ENCODE results near the gene SUFU.

DNA sequence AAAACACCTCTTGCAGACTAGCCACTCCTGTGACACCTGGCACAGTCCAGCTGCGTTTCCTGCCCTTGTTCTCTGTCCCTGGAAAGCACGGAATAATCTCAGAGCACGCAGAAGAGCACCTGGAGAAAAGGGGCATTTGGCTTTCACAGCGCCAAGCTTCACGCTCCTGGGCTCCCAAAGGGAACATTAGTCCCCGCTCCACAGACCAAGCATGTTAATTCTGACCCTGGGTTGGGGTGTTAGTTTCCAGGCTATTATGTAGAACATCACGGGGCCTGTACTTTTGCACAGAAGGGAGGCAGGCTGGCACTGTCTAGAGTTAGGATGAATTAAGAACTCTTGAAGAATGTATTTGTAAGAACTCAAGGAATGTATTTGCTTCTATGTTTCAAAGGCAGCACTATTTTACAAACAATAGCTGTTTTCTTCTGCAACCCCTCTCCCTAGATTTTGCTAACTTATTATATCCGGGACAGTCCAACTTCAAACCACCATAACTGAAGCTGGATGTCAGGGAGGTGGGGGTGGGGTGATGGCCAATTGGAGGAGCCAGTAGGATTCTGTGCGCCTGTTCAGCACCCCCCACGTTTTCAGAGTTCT is 78.3 kb downstream of the SUFU start:
- TF ChIP-seq, protein P1, sequence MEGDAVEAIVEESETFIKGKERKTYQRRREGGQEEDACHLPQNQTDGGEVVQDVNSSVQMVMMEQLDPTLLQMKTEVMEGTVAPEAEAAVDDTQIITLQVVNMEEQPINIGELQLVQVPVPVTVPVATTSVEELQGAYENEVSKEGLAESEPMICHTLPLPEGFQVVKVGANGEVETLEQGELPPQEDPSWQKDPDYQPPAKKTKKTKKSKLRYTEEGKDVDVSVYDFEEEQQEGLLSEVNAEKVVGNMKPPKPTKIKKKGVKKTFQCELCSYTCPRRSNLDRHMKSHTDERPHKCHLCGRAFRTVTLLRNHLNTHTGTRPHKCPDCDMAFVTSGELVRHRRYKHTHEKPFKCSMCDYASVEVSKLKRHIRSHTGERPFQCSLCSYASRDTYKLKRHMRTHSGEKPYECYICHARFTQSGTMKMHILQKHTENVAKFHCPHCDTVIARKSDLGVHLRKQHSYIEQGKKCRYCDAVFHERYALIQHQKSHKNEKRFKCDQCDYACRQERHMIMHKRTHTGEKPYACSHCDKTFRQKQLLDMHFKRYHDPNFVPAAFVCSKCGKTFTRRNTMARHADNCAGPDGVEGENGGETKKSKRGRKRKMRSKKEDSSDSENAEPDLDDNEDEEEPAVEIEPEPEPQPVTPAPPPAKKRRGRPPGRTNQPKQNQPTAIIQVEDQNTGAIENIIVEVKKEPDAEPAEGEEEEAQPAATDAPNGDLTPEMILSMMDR (IDR thresholded peaks at IDR 0.05), result no peak
- TF ChIP-seq POLR2A (IDR thresholded peaks at IDR 0.05), result no peak
